GM18951 (cell line): ENCODE results near the gene TMEM270.
"Not testable (repeated sequence)": the region's sequence is repeated elsewhere in the genome, so short reads cannot be mapped to it uniquely, and the experiment has no call there.

Experiments
- POLR2A ChIP-seq: IDR thresholded peaks from 4 replicates; pipeline ENCODE4 v1.6.1; 2011; ENCODE audit warnings: mild to moderate bottlenecking; ENCODE audit not compliant: insufficient read length, insufficient read depth; ENCODE audit errors: extremely low read depth
- in situ Hi-C: fragments of 300-500 bp; cut with MboI; formaldehyde crosslinking; loops from one replicate; pipeline ENCODE4 v1.12.0; 2022; ENCODE audit warnings: low sequenced_read_pairs, mixed read lengths, inconsistent platforms; ENCODE audit not compliant: unreplicated experiment

TMEM270 gene, protein sequence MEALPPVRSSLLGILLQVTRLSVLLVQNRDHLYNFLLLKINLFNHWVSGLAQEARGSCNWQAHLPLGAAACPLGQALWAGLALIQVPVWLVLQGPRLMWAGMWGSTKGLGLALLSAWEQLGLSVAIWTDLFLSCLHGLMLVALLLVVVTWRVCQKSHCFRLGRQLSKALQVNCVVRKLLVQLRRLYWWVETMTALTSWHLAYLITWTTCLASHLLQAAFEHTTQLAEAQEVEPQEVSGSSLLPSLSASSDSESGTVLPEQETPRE

DNA sequence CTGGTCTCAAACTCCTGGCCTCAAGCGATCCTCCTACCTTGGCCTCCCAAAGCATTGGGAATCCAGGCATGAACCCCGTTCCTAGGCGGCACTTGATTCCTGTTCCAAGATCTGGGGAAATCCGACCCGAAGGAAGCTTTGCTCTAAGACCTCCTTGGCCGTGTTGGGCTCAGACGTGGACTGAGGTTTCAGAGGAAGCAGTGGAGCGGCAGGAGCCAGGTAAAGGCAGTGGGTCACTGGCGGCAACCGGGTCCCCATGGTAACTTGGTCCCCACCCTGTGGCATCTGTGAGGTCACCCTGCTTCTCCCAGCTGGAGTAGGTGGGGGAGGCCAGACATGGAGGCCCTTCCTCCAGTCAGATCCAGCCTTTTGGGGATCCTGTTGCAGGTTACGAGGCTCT is at the start of gene TMEM270:
Gene TMEM270 (plus strand): TSS at position 301 of the 400 bp plus-strand sequence. CDS start 36 bp downstream, at position 337.
- in situ Hi-C loops: loop anchor here (10.0 to 25.0 kb wide), 2 partner anchors 174 to 249 kb away; partner anchors contain the start of gene MLXIPL
- TF ChIP-seq POLR2A: no peak

DNA sequence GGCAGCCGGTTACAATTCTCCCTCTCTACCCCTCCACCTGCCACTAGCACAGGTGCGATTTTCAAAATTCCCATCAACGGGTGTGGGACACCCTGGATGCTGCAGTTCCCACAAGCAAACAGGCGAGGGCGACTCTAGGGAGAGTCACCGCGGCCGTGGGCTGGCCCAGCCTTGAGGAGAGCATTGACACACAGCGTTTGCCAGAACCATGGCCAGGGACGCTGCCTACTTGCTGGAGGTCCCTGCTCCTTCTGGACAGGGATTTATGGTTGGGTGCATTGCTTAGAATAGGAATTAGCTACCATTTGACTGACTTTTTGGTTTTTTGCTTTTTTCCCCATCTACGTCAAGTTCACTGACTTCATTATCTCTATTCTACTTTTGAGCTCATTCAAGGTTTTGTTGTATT is 49.2 kb upstream of the TMEM270 start:
- in situ Hi-C loops: no loop called here
- TF ChIP-seq POLR2A: no peak

DNA sequence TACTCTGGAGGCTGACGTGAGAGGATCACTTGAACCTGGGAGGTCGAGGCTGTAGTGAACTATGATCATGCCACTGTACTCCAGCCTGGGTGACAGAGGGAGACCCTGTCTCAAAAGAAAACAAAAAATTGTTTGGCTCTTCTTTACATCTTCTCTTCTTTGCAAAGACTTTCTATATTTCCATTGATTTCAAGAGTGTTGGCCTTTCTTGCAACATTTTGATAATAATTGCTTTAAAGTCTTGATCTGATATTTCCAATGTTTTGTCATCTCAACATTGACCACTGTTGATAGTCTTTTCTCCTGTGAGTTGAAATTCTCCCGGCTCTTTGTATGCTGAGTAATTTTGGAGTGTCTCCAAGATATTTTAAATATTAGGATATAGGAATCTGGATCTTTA is 48.0 kb upstream of the TMEM270 start:
- TF ChIP-seq POLR2A: no peak
- in situ Hi-C loops: no loop called here

DNA sequence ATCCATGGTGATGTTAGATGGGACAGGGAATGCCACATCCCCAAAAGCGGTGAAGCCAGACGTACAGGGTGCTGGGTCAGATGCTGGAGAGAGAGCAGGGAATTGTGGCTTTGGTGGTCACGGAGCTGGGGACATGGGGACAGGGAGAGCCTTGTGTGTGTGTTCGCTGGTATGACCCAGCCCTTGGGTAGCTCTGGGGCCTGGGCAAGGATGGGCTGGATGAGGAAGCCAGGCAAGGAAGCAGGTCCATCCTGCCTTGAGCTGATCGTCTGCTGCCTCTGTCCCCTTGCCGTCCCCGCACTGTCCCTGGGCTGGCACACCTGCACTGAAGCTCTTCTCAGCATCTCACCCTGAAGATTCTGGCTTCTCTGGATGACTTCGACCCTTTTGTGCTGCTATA is 45.5 kb upstream of the TMEM270 start:
- TF ChIP-seq POLR2A: no peak
- in situ Hi-C loops: no loop called here

DNA sequence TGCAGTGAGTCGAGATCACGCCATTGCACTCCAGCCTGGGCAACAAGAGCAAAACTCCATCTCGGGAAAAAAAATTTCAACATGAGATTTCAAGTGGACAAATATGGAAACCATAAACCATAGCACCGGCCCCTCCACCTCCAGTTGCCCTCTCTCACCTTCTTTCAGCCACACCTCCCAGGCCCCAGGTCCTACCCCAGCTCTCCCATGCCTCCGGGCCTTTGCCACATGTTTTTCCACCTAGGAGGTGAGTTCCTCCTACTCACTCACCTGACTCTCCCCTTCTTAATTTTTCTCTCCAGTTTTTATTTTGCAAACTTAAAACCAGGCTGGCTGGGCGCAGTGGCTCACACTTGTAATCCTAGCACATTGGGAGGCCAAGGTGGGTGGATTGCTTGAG is 43.8 kb upstream of the TMEM270 start:
- TF ChIP-seq POLR2A: no peak
- in situ Hi-C loops: no loop called here

DNA sequence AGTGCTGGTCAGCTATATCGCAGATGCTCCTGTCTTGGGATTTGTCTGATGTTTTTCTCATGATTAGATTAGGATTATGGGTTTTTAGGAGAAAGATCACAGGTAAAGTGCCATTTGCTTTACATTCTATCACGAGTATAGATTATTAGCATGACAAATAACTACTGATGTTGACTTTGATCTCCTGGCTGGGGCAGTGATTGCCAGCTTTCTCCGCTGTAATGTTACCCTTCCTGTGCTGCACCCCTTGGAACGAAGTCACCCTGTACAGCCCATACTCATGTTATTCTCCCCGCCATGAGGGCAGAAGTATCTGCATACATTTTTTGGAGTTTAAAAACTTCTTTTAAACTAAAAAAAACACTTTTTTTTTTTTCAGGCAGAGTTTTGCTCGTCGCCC is 40.9 kb upstream of the TMEM270 start:
- in situ Hi-C loops: no loop called here
- TF ChIP-seq POLR2A: no peak

DNA sequence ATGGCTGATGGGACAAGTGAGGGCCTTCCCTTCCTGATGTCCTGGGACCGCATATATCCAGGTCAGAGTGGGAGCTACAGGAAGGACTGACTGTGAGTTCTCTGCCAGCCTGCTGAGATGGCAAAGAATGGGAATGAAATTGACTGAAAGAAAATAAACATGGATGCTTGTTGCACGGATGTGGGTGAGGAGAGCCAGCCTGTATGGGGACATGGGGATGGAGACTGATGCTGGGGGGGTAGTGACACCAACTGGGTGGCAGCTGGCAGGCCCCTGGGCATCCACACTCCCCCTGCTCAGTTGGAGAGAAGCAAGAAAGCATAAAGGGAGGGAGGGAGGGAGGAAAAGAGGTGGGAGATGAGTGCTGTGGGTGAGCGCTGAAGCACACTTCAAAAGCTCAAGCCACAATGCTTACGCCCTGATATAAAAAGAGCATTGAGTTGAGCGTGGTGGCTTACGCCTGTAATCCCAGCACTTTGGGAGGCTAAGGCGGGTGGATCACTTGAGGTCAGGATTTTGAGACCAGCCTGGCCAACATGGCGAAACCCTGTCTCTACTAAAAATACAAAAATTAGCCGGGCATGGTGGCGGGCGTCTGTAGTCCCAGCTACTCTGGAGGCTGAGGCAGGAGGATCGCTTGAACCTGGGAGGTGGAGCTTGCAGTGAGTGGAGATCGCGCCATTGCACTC is 39.2 kb upstream of the TMEM270 start:
- in situ Hi-C loops: not testable (repeated sequence)

DNA sequence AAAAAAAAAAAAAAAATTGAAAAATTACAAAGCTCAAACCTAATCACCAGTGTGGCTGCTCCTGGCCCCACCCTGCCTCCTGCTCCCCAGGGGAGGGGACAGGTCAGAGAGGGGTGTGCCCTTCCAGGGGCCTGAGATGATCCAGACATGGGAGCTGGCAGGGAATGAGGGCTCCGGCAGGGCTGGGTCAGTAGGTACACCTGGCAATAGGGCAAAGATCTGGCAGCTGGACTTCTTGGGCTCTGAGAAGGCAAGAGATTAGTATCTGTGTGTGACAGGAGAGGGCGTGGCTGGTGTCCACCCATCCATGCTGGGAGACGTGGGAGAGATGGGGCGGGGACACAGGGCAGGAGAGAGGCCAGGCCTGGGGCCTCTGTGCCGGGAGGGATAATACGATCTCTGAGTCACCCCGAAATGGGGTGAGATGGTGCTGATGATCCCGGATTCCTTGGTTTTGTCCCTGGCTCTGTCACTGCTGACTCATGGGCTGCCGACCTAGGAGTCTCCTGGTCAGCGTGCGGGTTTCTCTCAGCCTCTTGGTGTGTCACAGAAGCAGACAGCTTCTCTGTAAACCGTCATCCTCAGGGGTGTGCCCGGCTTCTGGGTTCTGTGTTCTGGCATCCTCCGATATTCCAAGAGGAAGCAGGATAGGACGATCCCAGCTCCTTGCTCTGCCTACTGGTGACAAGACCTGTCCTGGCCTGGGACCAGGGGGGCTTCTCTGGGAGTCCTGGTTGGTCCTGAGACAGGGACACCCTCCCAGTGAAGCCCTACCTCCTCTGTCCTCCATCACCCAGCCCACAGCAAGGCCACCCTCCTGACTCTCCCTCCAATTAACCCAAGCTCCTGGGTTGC is 38.4 kb upstream of the TMEM270 start:
- in situ Hi-C loops: no loop called here
- no peak for TF ChIP-seq POLR2A

DNA sequence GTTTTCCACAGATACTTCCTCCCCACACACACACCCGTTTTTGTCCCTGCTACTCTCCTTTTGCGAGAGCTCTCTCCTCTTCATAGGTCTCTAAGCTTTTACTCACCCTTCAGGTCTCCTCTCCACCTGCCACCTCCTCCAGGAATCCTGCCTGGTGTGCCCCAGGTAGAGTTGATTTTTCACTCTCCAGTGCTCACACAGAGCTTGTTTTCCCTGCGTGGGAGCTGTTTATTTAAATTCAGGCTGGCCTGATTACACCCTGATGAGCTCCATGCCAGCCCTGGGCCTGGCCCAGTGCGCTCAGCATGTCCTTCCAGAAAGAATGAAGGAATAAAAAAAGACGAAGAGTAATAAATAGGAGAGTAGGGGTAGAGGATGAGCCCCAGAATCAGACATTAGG is 37.7 kb upstream of the TMEM270 start:
- in situ Hi-C loops: no loop called here
- TF ChIP-seq POLR2A: no peak

DNA sequence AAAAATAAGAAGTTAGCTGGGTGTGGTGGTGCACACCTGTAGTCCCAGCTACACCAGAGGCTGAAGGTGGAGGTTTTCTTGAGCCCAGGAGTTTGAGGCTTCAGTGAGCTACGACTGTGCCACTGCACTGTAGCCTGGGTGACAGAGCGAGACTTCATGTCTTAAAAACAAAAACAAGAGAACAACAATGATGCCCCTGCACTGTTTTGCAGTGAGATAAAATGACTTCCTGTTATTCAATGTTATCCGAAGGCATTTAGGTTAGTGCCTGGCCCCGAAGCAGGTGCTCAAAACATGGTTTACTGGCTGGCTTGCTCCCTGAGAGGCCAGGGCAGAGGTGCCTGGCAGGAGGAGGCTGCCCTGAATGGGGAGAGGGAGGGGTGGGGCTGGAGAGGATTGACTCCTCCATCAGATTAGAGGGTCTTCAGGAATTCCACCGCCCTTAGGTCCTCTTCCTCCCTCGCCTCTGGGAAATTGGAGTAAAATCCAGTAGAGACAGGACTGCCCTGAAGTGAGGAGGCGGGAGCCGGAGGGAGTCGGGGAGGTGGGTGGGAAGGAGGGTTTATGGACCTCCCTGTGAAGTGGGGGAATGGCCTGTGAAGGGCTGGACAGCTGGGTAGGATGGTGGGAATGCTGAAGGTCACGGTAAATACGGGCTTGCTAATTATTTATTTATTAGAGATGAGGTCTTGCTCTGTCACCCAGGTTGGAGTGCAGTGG is 36.9 kb upstream of the TMEM270 start:
- no peak for TF ChIP-seq POLR2A
- in situ Hi-C loops: no loop called here

DNA sequence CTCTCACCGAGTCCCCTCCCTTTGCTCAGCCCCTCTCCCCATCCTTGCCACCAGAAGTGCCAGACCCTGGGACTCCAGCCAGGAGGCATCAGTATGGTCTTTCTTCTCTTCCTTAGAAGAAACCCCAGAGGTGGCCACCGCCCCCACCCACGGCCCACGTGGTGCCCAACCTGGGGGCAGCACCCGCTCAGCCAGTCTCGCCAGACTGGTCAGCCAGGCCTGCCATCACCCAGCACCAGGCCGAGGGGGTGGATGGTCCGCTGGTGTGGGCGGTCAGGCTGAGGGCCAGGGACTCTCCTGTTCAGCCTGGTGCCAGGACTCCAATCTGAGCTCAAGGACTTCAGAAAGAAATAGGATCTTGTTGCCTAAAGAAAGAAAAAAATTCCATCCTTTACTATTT is 36.0 kb upstream of the TMEM270 start:
- no peak for TF ChIP-seq POLR2A
- in situ Hi-C loops: no loop called here

DNA sequence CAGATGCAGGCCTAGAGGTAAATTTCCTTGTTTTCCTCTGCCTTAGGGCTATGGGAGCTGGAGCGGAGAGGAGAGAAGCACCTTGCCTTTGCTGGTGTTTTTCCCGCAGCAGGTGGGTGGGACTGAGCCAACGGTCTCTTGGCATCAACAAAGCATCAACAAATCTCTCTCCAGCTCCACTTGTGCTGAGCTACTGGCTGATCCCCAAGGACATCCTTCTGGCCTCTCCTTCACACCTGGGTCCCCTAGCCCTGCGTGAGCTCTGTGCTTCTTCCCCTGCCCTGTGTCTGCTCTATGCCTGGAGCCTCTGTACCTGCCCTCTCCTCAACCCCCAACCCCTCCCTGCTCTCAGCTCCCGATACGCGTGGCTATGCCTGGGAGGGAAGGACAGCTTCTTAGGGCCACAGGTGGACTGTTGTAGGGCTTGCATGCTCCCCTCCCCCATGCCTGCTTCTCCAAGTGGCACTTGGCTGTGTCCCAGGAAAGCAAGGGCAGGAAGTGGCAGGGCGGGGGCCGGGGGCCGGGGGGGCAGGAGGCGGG is 33.3 kb upstream of the TMEM270 start:
- TF ChIP-seq POLR2A: no peak
- in situ Hi-C loops: no loop called here
